Psoas muscle (tissue), 8 donors: Measurements from ENCODE around the gene METTL25B. TPM values are rescaled to one million over a fixed set of nuclear protein-coding genes. Genes with fewer than 3 reads are reported as not detected.

Experiments used
- ATAC-seq, 4 donors: fragments of 200-7000 bp; cut with Tn5 transposase; one replicate each; pipeline ENCODE4 v1.9.1; 2020; ENCODE audit warnings: moderate library complexity in 3 of 4, mild to moderate bottlenecking in 2 of 4
- DNase-seq, 2 donors: peaks; one replicate each; pipeline ENCODE4 v3.0.0-alpha.2; 2020
- H3K27ac ChIP-seq: fragments of 200-600 bp; one replicate; pipeline ENCODE4 v1.8.0; 2022
- H3K27me3 ChIP-seq, 3 donors: fragments of 200-600 bp in 1 of 3; one replicate each; pipeline versions ENCODE4 v1.6.1 to v1.8.0; 2013 to 2022; ENCODE audit warnings: low read length in 2 of 3, mild to moderate bottlenecking in 2 of 3, moderate library complexity in 1 of 3; ENCODE audit not compliant: insufficient read depth in 3 of 3
- H3K36me3 ChIP-seq, 2 donors: fragments of 200-600 bp in 1 of 2; one replicate each; pipeline versions ENCODE4 v1.6.1 to v1.8.0; 2013 to 2022; ENCODE audit warnings: low read depth in 1 of 2, mild to moderate bottlenecking in 1 of 2, moderate library complexity in 1 of 2; ENCODE audit not compliant: insufficient read depth in 1 of 2
- H3K4me1 ChIP-seq: fragments of 200-600 bp; one replicate; pipeline ENCODE4 v1.8.0; 2022
- H3K4me3 ChIP-seq: fragments of 200-600 bp; one replicate; pipeline ENCODE4 v1.8.0; 2022; ENCODE audit warnings: mild to moderate bottlenecking
- H3K9me3 ChIP-seq: fragments of 200-600 bp; one replicate; pipeline ENCODE4 v1.8.0; 2022
- CTCF ChIP-seq: fragments of 200-600 bp; IDR thresholded peaks from one replicate; pipeline ENCODE4 v1.8.0; 2022; ENCODE audit warnings: antibody characterized with exemption
- WGBS, 3 donors: extraction: QIAGEN DNeasy Blood & Tissue Kit; methylation state at CpG; one replicate each; pipeline versions ENCODE4 v1.1.6 to v1.1.7; 2013; 5-methylcytosine and 5-hydroxymethylcytosine counted together
- intact Hi-C, 2 donors: fragments of 100-400 bp; cut with DNase I; formaldehyde crosslinking; loops; one replicate each; pipeline versions ENCODE4 v1.11.0 to v1.14.2; 2022
- polyA plus RNA-seq, 3 donors: library from polyadenylated mRNA; stranded (reverse); fragments of 200-250 nt; gene quantifications; one replicate each; pipeline ENCODE4 v1.2.3, GENCODE V29; 2013
- total RNA-seq, 4 donors: library from RNA; stranded (reverse); fragmentation: NEBNext Ultra II Directional in 2 of 4; extraction: Animal tissue kit (Norgen Biotek cat#: 25700) in 2 of 4; gene quantifications; one replicate each; pipeline versions ENCODE4 v1.2.1 to v1.2.4, GENCODE V29; 2021 to 2023
- donor health status: healthy with polysubstance abuse.
- donor health status: DM: no; HTN: no; CAD: no; lungs with moderate emphysema.
- donor health status: Bipolar disorder and iron deficiency.
- donor health status: healthy.
- donor health status: DM: yes; HTN: yes; CAD: no.
- donor health status: DM: no; HTN: no; CAD: no.
- donor health status: DM: no; HTN: no; CAD: no.
- donor health status: DM: yes; HTN: yes; CAD: no.

METTL25B gene
- total and polyA plus RNA-seq, 7 donors: 18.5 to 32.1 (median 27.0) TPM

DNA sequence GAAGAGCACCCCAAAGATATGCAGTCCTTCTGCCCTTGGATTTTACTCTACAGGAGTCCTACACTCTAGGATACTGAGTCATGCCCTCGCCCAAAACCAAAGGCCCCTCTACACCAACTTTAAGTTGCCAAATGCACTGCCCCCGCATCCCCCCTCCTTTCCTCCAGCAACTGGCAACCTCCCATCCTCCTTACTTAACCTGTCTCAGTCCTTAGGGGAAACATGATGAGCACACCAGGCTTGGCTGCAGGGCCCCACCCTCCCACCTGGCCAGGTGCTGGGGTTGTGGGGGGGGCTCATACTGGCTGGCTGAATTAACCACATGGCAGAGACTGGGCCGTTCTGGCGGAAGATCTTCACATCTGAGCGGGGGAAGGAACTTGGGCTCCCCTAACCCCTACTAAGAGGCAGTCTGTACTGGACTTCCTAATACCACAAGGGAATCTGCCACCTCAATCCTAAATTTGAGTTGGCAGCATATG lies 22.0 kb downstream of the METTL25B start:
- Histone ChIP-seq H3K4me3 (peak overlapping the region; percentile 96), H3K4me1 (peaks cover 52% of the 10 kb centered on the region), H3K27ac (peak overlapping the region; percentile 98), H3K36me3 (peaks cover 0 to 3% of the 10 kb centered on the region in 2 donors), H3K9me3 (no peaks in the 10 kb centered on the region), H3K27me3 (no peaks in the 10 kb centered on the region)
- ATAC-seq (no peak), DNase-seq (peak in 1 of 2 donors; percentile 45)
- TF ChIP-seq CTCF: no peak
- WGBS, 3 donors: 2 to 8% (median 4%) methylated on average over 5 of the region's 5 CpGs
- intact Hi-C loops: loop anchor here in 1 of 2 donors (2.0 kb wide), 1 partner anchor 17 kb away; the partner anchor contains the start of gene PRCC

DNA sequence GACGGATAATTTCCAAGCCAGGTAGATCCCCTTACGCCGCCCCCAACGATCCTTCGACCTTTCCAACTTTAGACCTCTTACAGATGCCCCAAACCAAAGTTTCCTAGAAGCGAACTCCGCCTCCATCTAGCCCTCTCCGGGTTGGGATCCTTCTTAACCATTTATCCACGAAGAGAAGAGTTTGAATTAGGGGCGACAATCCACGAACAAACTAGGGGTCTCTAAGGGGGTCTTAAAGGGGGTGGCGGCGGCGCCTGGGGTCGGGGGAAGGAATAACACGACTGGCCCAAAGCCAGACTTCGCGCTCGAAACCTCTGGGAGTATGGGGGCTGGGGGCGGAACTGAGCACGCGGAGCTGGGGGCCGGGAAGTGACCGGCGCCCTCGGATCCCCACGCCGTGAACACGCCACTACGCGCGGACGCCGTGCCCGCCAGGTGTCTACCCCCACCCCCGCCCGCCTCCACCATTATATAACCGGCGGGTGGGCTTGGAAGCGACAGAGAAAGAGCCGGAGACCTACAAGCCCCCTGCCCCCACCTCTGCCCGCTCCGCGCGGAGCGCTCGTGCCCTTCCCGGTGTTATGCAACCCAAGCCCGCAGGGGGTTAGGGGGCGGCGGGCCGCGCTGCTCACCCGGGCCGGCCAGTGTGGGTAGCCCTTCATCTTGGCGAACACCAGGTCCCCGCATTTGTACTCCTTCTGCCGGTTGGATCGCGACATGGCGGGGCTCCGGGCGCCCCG lies 22.6 kb downstream of the METTL25B start:
- whole genome bisulfite sequencing, 3 donors: 0% methylated on average over 54 to 64 of the region's 64 CpGs
- TF ChIP-seq CTCF: no peak
- ATAC-seq: peak; percentile 15 to 20 (median 18)

DNA sequence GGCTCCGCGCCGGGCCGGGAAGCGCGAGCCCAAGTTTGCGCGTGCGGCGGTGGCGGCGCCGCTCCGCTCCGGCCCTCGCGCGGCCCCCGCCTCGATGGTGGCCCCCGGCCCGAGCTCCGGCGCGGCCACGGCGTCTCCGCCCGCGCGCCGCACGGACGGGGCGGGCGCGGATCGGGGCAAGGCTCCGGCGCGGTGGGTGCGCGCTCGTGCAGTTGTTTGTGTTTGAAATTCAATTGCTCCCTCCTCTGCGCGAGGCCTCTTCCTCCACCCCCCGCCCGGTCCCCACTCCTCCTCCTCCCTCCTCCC lies 23.1 kb downstream of the METTL25B start, which contains the start of gene HDGF:
Gene HDGF, minus strand, starts transcription at position 225 of the 306 bp plus-strand sequence. CDS start 246 bp downstream, outside the sequence.
- H3K27me3 ChIP-seq: no peaks in the 10 kb centered on the region
- 0% methylated on average over 12 to 48 of the region's 48 CpGs for WGBS, 3 donors
- no peak for ATAC-seq
- no peak for DNase-seq
- no peaks in the 10 kb centered on the region for H3K36me3 ChIP-seq
- intact Hi-C loops: loop anchor here in 1 of 2 donors (2.0 kb wide), 1 partner anchor 15 kb away; the partner anchor contains the start of gene PRCC
- TF ChIP-seq CTCF: no peak
- H3K27ac ChIP-seq: peak within 1 kb of the TSS; percentile 98
- peak within 1 kb of the TSS; percentile 96 for H3K4me3 ChIP-seq
- no peaks in the 10 kb centered on the region for H3K9me3 ChIP-seq
- peaks cover 49% of the 10 kb centered on the region for H3K4me1 ChIP-seq

More for the DNA sequence above, 22.6 kb downstream of the METTL25B start:
- peak overlapping the region; percentile 98 for H3K27ac ChIP-seq
- DNase-seq: peak; percentile 69 to 87
- H3K36me3 ChIP-seq: no peaks in the 10 kb centered on the region
- peaks cover 53% of the 10 kb centered on the region for H3K4me1 ChIP-seq
- no peaks in the 10 kb centered on the region for H3K9me3 ChIP-seq
- intact Hi-C loops: loop anchor here in 1 of 2 donors (2.0 kb wide), 1 partner anchor 16 kb away; the partner anchor contains the start of gene PRCC
- H3K27me3 ChIP-seq: no peaks in the 10 kb centered on the region
- peak overlapping the region; percentile 96 for H3K4me3 ChIP-seq

DNA sequence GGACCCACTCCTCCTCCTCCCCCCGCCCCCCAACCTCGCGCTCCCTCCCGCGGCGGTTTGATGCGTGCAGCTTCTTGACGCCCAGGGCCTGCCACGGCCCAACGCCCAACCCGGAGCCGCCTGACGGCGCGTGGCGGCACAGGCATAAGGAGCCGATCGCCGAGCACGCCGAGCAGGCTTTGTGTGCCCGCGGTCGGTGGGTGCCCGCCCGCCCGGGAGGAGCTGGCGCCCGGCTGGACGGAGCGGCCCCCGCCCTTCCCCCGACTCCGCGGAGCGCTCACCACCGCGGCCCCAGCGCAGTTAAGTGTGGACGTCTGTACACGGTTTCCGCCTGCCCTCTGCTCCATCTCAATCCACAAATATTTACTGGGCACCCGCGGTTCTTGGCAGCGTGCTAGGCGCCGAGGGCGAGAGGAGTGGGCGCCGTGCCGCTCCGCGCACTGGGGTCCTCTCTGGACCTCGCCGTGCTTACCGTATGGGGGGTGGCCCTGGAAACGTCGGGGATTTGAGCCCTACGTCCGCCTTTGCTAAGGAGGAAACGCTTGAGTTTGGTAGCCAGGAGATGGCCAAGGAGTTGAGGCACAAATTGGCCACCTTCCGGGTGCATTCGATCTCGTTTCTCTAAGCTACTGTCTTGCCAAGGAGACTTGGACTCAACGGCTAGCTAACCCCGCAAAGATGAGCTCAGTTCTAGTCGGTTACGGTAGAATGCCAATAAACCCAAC lies 23.6 kb downstream of the METTL25B start:
- H3K4me1 ChIP-seq: peaks cover 48% of the 10 kb centered on the region

More for the DNA sequence above, 23.6 kb downstream of the METTL25B start:
- DNase-seq (peak; percentile 99), ATAC-seq (peak; percentile 71 to 77 (median 75))
- no peak for TF ChIP-seq CTCF
- Histone ChIP-seq H3K36me3 (no peaks in the 10 kb centered on the region), H3K27me3 (no peaks in the 10 kb centered on the region), H3K27ac (peak overlapping the region; percentile 98), H3K4me3 (peak overlapping the region; percentile 96), H3K9me3 (no peaks in the 10 kb centered on the region)
- WGBS, 3 donors: 0% methylated on average over 46 to 67 of the region's 68 CpGs
- intact Hi-C loops: loop anchor here in 1 of 2 donors (2.0 kb wide), 1 partner anchor 15 kb away; the partner anchor contains the start of gene PRCC
